Mammary epithelial cell (primary cell): Measurements from ENCODE around the gene TMPRSS4.

Experiments used
- EZH2 ChIP-seq: IDR thresholded peaks from 2 replicates; pipeline ENCODE4 v1.6.1; 2012; ENCODE audit warnings: low read length, inconsistent platforms, borderline replicate concordance
- TF ChIP-seq, protein P1 (sequence below), 2 donors: IDR thresholded peaks in 1 of 2; conservative IDR thresholded peaks in 1 of 2; 2 replicates each; pipeline ENCODE4 v1.5.1; 2011 to 2012; ENCODE audit warnings: inconsistent platforms in 2 of 2, low read length in 2 of 2, mild to moderate bottlenecking in 2 of 2, control low read depth in 1 of 2, low read depth in 1 of 2; ENCODE audit not compliant: insufficient read depth in 1 of 2; ENCODE audit errors: extremely low read depth in 1 of 2

DNA sequence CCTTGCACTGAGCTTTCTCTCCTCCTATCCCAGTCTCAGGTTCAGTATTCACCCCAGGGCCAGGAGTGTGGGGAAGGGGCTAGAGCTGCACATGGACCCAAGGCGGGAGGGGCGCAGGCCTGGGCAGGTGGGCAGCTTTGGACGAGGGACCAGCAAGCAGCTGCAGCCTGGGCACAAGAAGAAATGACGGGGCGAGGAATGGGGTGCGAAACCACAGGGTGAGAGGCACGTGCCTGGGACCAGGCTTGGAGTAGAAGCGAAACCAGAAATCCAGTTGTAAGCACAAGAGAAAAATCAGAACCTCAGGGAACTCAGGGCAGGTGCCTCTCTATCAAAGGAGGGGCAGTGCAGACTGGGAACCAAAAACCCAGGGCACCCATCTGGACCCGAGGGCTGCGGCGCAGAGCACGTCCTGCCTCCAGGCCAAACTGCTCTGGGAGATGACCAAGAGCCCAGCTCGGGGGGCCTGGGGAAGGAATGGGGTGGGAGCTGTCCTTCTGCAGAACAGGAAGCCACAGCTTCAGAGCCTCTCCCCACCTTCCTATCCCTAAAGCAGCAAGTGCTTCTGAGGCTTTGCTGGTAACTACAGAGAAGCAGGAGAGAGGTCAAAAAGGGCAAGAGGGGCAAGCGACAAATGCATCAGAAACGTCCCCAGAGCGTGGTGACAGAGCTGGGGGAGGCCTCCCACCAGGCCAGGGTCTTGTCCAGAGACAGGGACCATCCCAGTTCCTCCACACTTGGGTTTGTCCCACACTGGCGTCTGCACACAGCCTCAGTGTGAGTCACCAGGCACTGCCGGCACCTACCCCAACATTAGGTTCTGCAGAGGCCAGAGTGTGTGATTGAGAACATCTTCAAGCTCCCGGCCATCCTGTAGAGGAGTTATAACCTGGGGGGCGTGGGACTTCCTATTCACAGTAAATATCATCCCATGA, 18.3 kb upstream of the TMPRSS4 start:
- TF ChIP-seq, protein P1, sequence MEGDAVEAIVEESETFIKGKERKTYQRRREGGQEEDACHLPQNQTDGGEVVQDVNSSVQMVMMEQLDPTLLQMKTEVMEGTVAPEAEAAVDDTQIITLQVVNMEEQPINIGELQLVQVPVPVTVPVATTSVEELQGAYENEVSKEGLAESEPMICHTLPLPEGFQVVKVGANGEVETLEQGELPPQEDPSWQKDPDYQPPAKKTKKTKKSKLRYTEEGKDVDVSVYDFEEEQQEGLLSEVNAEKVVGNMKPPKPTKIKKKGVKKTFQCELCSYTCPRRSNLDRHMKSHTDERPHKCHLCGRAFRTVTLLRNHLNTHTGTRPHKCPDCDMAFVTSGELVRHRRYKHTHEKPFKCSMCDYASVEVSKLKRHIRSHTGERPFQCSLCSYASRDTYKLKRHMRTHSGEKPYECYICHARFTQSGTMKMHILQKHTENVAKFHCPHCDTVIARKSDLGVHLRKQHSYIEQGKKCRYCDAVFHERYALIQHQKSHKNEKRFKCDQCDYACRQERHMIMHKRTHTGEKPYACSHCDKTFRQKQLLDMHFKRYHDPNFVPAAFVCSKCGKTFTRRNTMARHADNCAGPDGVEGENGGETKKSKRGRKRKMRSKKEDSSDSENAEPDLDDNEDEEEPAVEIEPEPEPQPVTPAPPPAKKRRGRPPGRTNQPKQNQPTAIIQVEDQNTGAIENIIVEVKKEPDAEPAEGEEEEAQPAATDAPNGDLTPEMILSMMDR (conservative IDR thresholded peaks at IDR 0.05 in 1 of 2, IDR thresholded peaks at IDR 0.05 in 1 of 2; ENCODE audit: extremely low read depth in 1 of 2, insufficient read depth in 1 of 2, low read depth in 1 of 2, low read length in 2 of 2): no peak
- TF ChIP-seq EZH2: no peak
